ENCODE data around the gene HOXC6.
"Not testable (repeated sequence)": the region's sequence is repeated elsewhere in the genome, so short reads cannot be mapped to it uniquely, and the experiment has no call there.

The HOXC6 gene

GRCh38 chr12:54058128-54058768 lies 30.0 kb downstream of the HOXC6 start:
- DNase-seq (ENCODE audit: low read depth) = no peak

GRCh38 chr12:54059668-54060067 lies 31.4 kb downstream of the HOXC6 start:
- no peak for DNase-seq (ENCODE audit: low read depth)

GRCh38 chr12:54060174-54060974 lies 32.1 kb downstream of the HOXC6 start:
- DNase-seq (ENCODE audit: low read depth) = no peak

GRCh38 chr12:54060975-54061778 lies 32.9 kb downstream of the HOXC6 start:
- DNase-seq (ENCODE audit: low read depth) = no peak

- DNase-seq (ENCODE audit: low read depth) = no peak
These were observed 37.4 kb downstream of the HOXC6 start for GRCh38 chr12:54065677-54066076.

GRCh38 chr12:54066408-54066807 lies 38.2 kb downstream of the HOXC6 start:
- DNase-seq (ENCODE audit: low read depth) = no peak

GRCh38 chr12:54068418-54069070 lies 40.3 kb downstream of the HOXC6 start:
- DNase-seq (ENCODE audit: low read depth) = no peak

GRCh38 chr12:54071942-54072341 lies 43.7 kb downstream of the HOXC6 start:
- DNase-seq (ENCODE audit: low read depth) = no peak

GRCh38 chr12:54074308-54074707 lies 46.1 kb downstream of the HOXC6 start:
- no peak for DNase-seq (ENCODE audit: low read depth)

GRCh38 chr12:54075409-54075808 lies 47.2 kb downstream of the HOXC6 start:
- no peak for DNase-seq (ENCODE audit: low read depth)

GRCh38 chr12:54075974-54076373 lies 47.7 kb downstream of the HOXC6 start:
- DNase-seq (ENCODE audit: low read depth) = no peak

GRCh38 chr12:54077843-54078242 lies 49.6 kb downstream of the HOXC6 start:
- DNase-seq (ENCODE audit: low read depth) = not testable (repeated sequence)

- not testable (repeated sequence) for DNase-seq (ENCODE audit: low read depth)
These were observed 50.9 kb downstream of the HOXC6 start for GRCh38 chr12:54079115-54079514.
